DMS 273 treated with DMSO at 0.1 percent for 48 hours (cell line): ENCODE results near the gene CRYBG1.

Experiments used
- DNase-seq: peaks from one replicate; lab custom pipeline; 2025; lab: John Stamatoyannopoulos, UW

Gene CRYBG1

GRCh38 chr6:106360410-106360988 is at the start of gene CRYBG1:
CRYBG1 (plus strand) TSS chr6:106360717; CDS start chr6:106360909, 192 bp downstream.
- DNase-seq: no peak

GRCh38 chr6:106315765-106316374 is 44.6 kb upstream of the CRYBG1 start:
- DNase-seq: no peak

GRCh38 chr6:106316375-106316766 is 44.1 kb upstream of the CRYBG1 start:
- no peak for DNase-seq

GRCh38 chr6:106318061-106318460 is 42.5 kb upstream of the CRYBG1 start:
- DNase-seq: no peak

GRCh38 chr6:106318851-106319250 is 41.7 kb upstream of the CRYBG1 start:
- DNase-seq: no peak

GRCh38 chr6:106321940-106322339 is 38.6 kb upstream of the CRYBG1 start:
- DNase-seq: no peak

GRCh38 chr6:106324726-106325335 is 35.7 kb upstream of the CRYBG1 start:
- no peak for DNase-seq

- peak; percentile 93 for DNase-seq
Observed at GRCh38 chr6:106325336-106326178, 35.0 kb upstream of the CRYBG1 start, which contains the start of gene ATG5. ATG5 (minus strand) TSS chr6:106325760; CDS start chr6:106316208, 9,552 bp downstream.

- DNase-seq: no peak
Observed at GRCh38 chr6:106334646-106335448, 25.7 kb upstream of the CRYBG1 start.

- DNase-seq: peak; percentile 38
Observed at GRCh38 chr6:106339334-106340029, 21.0 kb upstream of the CRYBG1 start.

- DNase-seq: no peak
Observed at GRCh38 chr6:106347219-106347618, 13.3 kb upstream of the CRYBG1 start.

GRCh38 chr6:106356378-106356777 is 4.1 kb upstream of the CRYBG1 start:
- DNase-seq: no peak

- no peak for DNase-seq
Observed at GRCh38 chr6:106359959-106360409, 533 bp upstream of the CRYBG1 start.

GRCh38 chr6:106360989-106361430 is 493 bp downstream of the CRYBG1 start:
- no peak for DNase-seq

- no peak for DNase-seq
Observed at GRCh38 chr6:106363401-106364138, 3.1 kb downstream of the CRYBG1 start.

GRCh38 chr6:106369739-106370138 is 9.2 kb downstream of the CRYBG1 start:
- DNase-seq: no peak

- DNase-seq: no peak
Observed at GRCh38 chr6:106370639-106371038, 10.1 kb downstream of the CRYBG1 start.

GRCh38 chr6:106372838-106373501 is 12.5 kb downstream of the CRYBG1 start:
- DNase-seq: no peak

- no peak for DNase-seq
Observed at GRCh38 chr6:106373502-106374239, 13.2 kb downstream of the CRYBG1 start.
